Measurements from ENCODE around the gene KIF26B.

The KIF26B gene

DNA sequence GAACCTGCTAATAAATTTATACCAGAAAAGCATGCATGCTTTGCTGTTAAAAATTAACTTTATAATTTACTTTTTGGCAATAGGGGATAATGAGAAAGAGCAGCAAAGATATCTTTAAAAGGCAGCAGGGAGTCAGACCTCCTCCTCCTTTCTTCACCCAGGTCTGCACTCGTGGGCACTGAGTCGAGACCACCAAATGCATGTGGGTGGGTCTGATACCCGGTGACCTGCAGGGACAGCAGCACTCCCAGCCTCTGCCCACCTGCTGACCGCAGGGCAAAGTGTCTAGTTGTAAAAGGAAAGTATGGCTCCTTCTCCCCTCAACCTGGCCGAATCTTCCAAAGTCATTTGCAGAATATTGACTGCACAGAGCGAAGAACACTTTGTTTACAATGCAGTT, 43.7 kb upstream of the KIF26B start:
- peak overlapping the region; percentile 73 for H3K27ac ChIP-seq
- TF ChIP-seq, protein P1, sequence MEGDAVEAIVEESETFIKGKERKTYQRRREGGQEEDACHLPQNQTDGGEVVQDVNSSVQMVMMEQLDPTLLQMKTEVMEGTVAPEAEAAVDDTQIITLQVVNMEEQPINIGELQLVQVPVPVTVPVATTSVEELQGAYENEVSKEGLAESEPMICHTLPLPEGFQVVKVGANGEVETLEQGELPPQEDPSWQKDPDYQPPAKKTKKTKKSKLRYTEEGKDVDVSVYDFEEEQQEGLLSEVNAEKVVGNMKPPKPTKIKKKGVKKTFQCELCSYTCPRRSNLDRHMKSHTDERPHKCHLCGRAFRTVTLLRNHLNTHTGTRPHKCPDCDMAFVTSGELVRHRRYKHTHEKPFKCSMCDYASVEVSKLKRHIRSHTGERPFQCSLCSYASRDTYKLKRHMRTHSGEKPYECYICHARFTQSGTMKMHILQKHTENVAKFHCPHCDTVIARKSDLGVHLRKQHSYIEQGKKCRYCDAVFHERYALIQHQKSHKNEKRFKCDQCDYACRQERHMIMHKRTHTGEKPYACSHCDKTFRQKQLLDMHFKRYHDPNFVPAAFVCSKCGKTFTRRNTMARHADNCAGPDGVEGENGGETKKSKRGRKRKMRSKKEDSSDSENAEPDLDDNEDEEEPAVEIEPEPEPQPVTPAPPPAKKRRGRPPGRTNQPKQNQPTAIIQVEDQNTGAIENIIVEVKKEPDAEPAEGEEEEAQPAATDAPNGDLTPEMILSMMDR (conservative IDR thresholded peaks at IDR 0.05) = no peak

DNA sequence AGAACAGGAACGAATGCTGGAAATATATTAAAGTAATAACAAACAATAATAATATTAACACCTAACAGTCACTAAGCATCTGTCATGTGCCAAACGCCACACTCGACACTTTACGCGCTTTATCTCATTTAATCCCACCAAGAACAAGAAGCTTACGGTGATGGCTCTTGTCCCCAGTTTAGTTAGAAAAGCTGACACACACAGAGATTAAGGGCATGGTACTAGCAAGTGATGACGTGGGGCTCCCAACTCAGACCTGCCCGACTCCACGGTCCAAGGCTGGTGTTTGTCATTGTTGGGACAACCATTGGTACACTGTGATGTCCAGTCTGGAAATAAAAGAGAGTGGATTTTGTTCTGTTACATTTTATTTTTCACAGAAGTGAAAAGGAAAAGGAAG, 41.1 kb upstream of the KIF26B start:
- no peak overlapping the region for H3K27ac ChIP-seq
- TF ChIP-seq, protein P1 (conservative IDR thresholded peaks at IDR 0.05) = no peak

DNA sequence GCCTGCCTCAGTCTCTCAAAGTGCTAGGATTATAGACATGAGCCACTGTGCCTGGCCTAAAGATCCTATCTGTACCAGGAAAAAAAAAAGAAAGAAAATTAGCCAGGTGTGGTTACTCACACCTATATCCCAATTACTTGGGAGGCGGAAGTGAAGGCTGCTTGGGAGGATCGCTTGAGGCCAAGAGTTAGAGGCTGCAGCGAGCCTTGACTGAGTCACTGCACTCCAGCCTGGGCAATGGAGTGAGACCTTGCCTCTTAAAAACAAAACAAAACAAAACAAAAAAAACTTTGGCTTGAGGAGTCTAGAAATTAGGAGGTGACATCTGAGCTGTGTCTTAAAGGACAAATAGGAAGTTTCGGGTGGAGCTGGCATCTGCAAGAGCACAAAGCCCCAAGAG, 38.7 kb upstream of the KIF26B start:
- TF ChIP-seq, protein P1 (conservative IDR thresholded peaks at IDR 0.05) = no peak

DNA sequence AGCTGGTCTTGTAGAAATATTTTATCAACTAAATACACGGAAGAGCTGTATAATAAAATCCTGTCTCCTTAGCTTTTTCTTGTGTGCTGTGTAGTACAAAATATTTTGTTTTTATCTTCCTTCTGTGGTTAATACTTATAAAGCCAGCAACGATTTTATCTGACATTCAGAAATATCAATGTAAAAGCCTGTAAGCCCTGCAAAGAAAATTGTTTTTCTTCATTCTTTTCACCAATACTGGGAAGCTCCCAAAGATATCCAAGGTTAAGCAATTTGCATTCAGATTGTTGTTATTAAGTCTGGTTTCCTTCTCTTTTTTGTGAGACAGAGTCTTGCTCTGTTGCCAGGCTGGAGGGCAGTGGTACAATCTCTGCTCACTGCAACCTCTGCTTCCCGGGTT, 38.0 kb upstream of the KIF26B start:
- TF ChIP-seq, protein P1 (conservative IDR thresholded peaks at IDR 0.05) = no peak
- no peak overlapping the region for H3K27ac ChIP-seq

More for the DNA sequence above, 38.7 kb upstream of the KIF26B start:
- no peak overlapping the region for H3K27ac ChIP-seq

DNA sequence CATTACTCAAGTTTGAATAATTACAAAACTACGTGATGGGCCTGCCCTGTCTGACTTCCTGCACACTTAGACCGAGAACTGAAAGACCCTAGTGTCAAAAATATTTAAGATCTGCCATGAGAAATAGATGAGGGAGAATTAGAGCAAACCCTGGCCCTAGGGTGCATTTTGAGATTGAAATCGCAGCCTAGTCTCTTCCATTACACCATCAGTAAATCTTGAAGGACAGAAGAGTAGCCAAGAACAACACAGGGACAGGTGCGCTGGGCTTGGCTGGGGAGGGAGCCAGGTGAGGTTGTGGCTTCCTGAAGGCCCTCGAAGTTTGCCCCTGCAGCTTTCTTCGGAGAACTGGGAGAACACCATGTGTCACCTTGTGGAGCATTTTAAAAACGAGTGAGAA, 36.7 kb upstream of the KIF26B start:
- TF ChIP-seq, protein P1 (conservative IDR thresholded peaks at IDR 0.05) = no peak
- no peak overlapping the region for H3K27ac ChIP-seq

DNA sequence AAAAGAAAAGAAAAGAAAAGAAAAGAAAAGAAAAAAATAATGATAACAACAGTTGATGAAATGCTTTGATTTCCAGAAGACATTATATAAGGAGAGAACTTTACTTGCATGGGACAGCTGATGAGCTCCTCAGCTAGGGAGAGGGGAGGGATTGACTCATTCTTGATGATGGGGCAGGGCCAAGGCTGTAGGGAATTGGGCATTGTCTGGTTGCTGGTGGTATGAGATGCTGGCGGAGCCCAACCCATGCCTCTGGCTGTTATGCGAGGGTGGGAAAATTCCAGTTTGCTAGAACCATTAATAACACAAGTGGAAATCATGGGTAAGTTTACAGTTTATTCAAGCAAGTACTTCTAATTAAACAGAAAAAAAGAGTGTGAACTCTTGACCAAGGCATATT, 36.0 kb upstream of the KIF26B start:
- TF ChIP-seq, protein P1 (conservative IDR thresholded peaks at IDR 0.05) = no peak
- no peak overlapping the region for H3K27ac ChIP-seq

DNA sequence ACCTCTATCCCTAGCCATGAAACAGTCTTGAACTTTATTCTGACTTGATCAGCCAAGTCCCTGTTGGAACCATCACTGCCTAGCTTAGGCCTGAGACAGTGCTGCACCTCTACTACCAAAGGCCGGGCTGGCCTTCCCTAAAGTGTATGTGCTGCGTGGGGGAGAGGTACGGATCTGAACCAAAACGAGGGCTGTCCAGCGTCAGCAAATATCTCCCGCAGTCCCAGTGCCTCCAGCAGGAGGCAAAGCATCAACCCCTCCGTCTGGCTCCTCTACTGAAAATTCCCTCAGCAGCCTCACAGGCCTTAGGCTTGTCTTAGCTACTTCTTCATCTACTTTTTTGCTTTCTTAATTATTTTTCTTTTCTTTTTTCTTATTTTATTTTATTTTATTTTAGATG, 33.3 kb upstream of the KIF26B start:
- TF ChIP-seq, protein P1 (conservative IDR thresholded peaks at IDR 0.05) = no peak
- H3K27ac ChIP-seq = no peak overlapping the region

DNA sequence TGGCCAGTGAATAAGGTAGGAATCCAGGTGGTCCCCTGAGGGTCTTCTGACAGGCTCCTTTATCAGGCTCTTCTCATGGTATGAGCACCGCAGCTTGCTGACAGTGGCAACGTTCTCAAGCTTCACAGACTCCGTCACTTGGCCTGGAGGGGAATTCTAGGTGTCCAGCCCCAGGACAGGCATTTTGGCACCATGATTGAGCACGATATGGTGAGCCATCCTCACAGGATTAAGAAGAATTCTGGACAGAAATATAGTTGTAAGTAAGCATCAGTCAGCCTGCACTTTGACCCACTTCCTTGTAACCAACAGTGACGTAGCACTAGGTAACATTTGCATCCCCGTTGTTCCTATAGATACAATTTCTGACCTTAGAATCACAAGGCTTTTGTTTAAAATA, 30.5 kb upstream of the KIF26B start:
- no peak overlapping the region for H3K27ac ChIP-seq
- TF ChIP-seq, protein P1 (conservative IDR thresholded peaks at IDR 0.05) = no peak

All from VCaP (cell line).